GM23248 (cell line): ENCODE data around the gene CORO7. TPM values are rescaled to one million over a fixed set of nuclear protein-coding genes. Genes with fewer than 3 reads are reported as not detected.
A peak's percentile ranks its signal among the peaks of the same experiment; 100 is the strongest.

Source experiments
- DNase-seq: peaks from one replicate; pipeline ENCODE4 v3.0.0-alpha.2; 2015
- H2AFZ ChIP-seq: fragments of 200-600 bp; sonication (generic); 2 replicates; pipeline ENCODE4 v1.6.1; 2016; ENCODE audit warnings: antibody characterized with exemption
- H3F3A ChIP-seq: fragments of 200-600 bp; sonication (generic); 2 replicates; pipeline ENCODE4 v1.6.1; 2016; ENCODE audit warnings: mild to moderate bottlenecking, antibody characterized with exemption, mixed run types; ENCODE audit not compliant: insufficient read depth
- H3K27ac ChIP-seq: fragments of 200-600 bp; sonication (generic); 2 replicates; pipeline ENCODE4 v1.5.1; 2016; ENCODE audit warnings: mild to moderate bottlenecking
- H3K27me3 ChIP-seq: fragments of 200-600 bp; sonication (generic); replicated peaks from 2 replicates; pipeline ENCODE4 v1.6.1; 2016; ENCODE audit warnings: mild to moderate bottlenecking; ENCODE audit not compliant: insufficient read depth
- H3K36me3 ChIP-seq: fragments of 200-600 bp; sonication (generic); 2 replicates; pipeline ENCODE4 v1.6.1; 2016; ENCODE audit warnings: low read depth, mild to moderate bottlenecking
- H3K4me1 ChIP-seq: fragments of 200-600 bp; sonication (generic); 2 replicates; pipeline ENCODE4 v1.6.1; 2016; ENCODE audit warnings: mild to moderate bottlenecking; ENCODE audit not compliant: insufficient read depth
- H3K4me2 ChIP-seq: fragments of 200-600 bp; sonication (generic); one replicate; pipeline ENCODE4 v1.6.1; 2016; ENCODE audit warnings: mild to moderate bottlenecking; ENCODE audit not compliant: unreplicated experiment
- H3K4me3 ChIP-seq: fragments of 200-600 bp; sonication (generic); 2 replicates; pipeline ENCODE4 v1.5.1; 2016; ENCODE audit warnings: mild to moderate bottlenecking
- H3K79me2 ChIP-seq: fragments of 200-600 bp; sonication (generic); 2 replicates; pipeline ENCODE4 v1.6.1; 2016; ENCODE audit warnings: mild to moderate bottlenecking; ENCODE audit not compliant: insufficient read depth
- H3K9ac ChIP-seq: fragments of 200-600 bp; sonication (generic); 2 replicates; pipeline ENCODE4 v1.6.1; 2016; ENCODE audit warnings: mild to moderate bottlenecking
- H3K9me2 ChIP-seq: fragments of 200-600 bp; sonication (generic); 2 replicates; pipeline ENCODE4 v1.6.1; 2016; ENCODE audit warnings: mixed run types, mild to moderate bottlenecking, moderate library complexity; ENCODE audit not compliant: insufficient read depth
- H3K9me3 ChIP-seq: fragments of 200-600 bp; sonication (generic); one replicate; pipeline ENCODE4 v1.6.1; 2017; ENCODE audit warnings: low read depth
- H4K20me1 ChIP-seq: fragments of 200-600 bp; sonication (generic); 2 replicates; pipeline ENCODE4 v1.6.0; 2016; ENCODE audit not compliant: insufficient read depth
- EZH2 ChIP-seq: fragments of 200-600 bp; sonication (generic); IDR thresholded peaks from 2 replicates; pipeline ENCODE4 v1.6.1; 2018; ENCODE audit warnings: antibody characterized with exemption, mild to moderate bottlenecking; ENCODE audit not compliant: insufficient read depth, poor library complexity, severe bottlenecking
- EZH2phosphoT487 ChIP-seq: fragments of 200-600 bp; sonication (generic); IDR thresholded peaks from 2 replicates; pipeline ENCODE4 v1.6.1; 2018; ENCODE audit warnings: antibody characterized with exemption, moderate library complexity, mild to moderate bottlenecking, low read depth; ENCODE audit not compliant: insufficient read depth
- WGBS, 2 experiments: methylation state at CpG; one replicate each; pipeline ENCODE4 v1.1.6; 2015 to 2017; ENCODE audit warnings: low lambda C conversion rate in 2 of 2, low coverage in 1 of 2; ENCODE audit errors: missing lambda C conversion rate in 2 of 2; 5-methylcytosine and 5-hydroxymethylcytosine counted together
- in situ Hi-C: fragments of 300-500 bp; cut with MboI; formaldehyde crosslinking; loops from 2 replicates; pipeline ENCODE4 v1.15.0; 2020
- polyA plus RNA-seq: library from polyadenylated mRNA; unstranded; fragments of >200 nt; fragmentation: Nextera tagmentation; extraction: Ambion mirVana; gene quantifications from 2 replicates; pipeline ENCODE4 v1.2.1, GENCODE V29; 2016
- total RNA-seq: library from RNA; depleted of rRNA; stranded (reverse); fragments of >200 nt; shearing (Covaris generic); gene quantifications from 2 replicates; pipeline ENCODE4 v1.2.3, GENCODE V29; 2014

The CORO7 gene
- total and polyA plus RNA-seq, 2 experiments from 2014 or later: 7.3 to 13.2 TPM

DNA sequence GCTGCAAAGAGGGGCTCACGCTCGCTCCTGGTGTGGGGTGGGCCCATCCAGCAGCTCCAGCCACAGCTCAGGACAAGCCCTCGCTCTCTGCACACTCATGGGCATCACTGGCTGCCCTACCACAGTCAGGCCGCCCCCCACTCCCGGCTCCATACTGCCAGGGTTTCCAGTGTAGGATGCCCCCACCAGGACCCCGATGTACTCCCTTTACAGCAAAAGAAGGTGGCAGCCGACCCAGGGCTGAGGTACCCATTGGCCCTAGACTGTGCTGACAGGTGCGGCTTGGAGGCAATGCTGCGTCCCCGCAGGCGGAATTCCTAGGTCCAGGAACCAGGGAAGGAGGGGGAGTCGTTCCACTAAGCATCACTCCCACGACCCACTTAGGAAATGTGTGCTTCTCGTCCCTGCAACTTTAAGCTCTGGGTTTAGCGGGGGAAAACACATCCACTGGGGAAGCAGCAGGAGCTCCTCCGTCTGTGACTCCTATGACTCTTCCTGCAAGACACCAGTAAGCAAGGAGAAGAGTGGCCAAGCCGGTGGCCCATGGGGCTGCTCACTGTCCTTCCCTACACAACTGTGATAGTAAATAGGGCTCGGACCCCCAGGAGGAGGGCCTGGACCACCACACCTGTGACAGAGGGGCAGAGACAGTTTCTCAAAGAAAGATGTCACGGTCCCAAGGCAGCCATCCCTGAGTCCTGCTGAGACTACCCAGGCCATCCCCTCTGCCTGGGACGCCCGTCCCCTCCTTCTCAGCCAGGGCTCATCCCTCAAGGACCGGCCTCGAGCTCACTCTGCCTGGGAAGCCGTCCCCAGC, 13.1 kb downstream of the CORO7 start:
- in situ Hi-C loops: loop anchor here (10.0 kb wide), 1 partner anchor 49 kb away; the partner anchor contains the start of gene PAM16
- WGBS, 2 experiments: 72 to 77% methylated on average over 22 to 24 of the region's 24 CpGs
- H3F3A ChIP-seq: no peaks in the 10 kb centered on the region
- DNase-seq: no peak
- no peaks in the 10 kb centered on the region for H3K27me3 ChIP-seq
- H3K9ac ChIP-seq: no peak overlapping the region
- H3K4me3 ChIP-seq: no peak overlapping the region
- peaks cover 3% of the 10 kb centered on the region; the same call in 1 of the 2 replicates for H3K36me3 ChIP-seq
- H3K27ac ChIP-seq: no peak overlapping the region
- H3K4me2 ChIP-seq: no peak overlapping the region
- no peak for TF ChIP-seq EZH2
- no peak for TF ChIP-seq EZH2phosphoT487
- H3K9me2 ChIP-seq: no peaks in the 10 kb centered on the region
- no peaks in the 10 kb centered on the region for H3K4me1 ChIP-seq
- no peak overlapping the region for H2AFZ ChIP-seq
- H3K79me2 ChIP-seq: no peaks in the 10 kb centered on the region
- no peaks in the 10 kb centered on the region for H3K9me3 ChIP-seq
- H4K20me1 ChIP-seq: no peaks in the 10 kb centered on the region

DNA sequence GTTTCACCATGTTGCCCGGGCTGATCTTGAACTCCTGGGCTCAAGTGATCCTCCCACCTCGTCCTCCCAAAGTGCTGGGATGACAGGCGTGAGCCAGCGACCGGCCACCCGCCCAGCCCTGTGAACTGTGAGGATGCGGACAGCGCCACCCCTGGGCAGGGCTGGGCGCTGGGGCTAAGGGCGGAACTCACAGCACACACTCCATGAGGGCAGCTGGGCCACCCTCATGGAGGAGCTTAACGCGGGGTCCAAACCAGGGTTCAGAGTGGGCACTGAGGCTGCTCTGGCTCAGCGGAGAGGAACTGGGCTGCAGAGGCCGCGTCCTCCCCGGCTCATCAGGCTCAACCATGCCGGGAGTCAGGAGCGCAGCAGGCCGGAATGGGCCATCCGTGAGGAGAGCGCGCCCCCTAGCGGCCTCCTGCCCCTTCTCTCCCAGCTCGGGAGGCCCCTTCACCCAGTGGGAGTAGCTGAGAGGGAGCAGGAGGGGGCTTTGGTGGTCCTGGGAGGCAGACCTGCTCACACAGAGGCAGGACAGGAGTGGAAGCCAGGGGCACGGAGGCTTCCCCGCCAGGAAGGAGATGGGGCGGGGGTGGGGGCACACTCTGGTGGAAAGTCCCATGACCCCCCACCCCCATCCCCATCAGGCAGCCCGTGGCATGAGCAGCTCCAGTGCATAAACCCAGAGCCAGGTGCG, 13.8 kb downstream of the CORO7 start:
- no peaks in the 10 kb centered on the region for H3K9me2 ChIP-seq
- H3K27me3 ChIP-seq: no peaks in the 10 kb centered on the region
- DNase-seq: peak; percentile 87
- H3K4me3 ChIP-seq: no peak overlapping the region
- H3K36me3 ChIP-seq: peaks cover 3% of the 10 kb centered on the region; the same call in 1 of the 2 replicates
- H3K9me3 ChIP-seq: no peaks in the 10 kb centered on the region
- no peak overlapping the region for H3K4me2 ChIP-seq
- no peaks in the 10 kb centered on the region for H4K20me1 ChIP-seq
- H3K79me2 ChIP-seq: no peaks in the 10 kb centered on the region
- in situ Hi-C loops: loop anchor here (10.0 kb wide), 1 partner anchor 48 kb away; the partner anchor contains the start of gene PAM16
- no peak overlapping the region for H3K27ac ChIP-seq
- no peaks in the 10 kb centered on the region for H3K4me1 ChIP-seq
- TF ChIP-seq EZH2: no peak
- no peak for TF ChIP-seq EZH2phosphoT487
- peak overlapping the region; percentile 27; the same call in 1 of the 2 replicates for H3K9ac ChIP-seq
- H3F3A ChIP-seq: no peaks in the 10 kb centered on the region
- H2AFZ ChIP-seq: peak overlapping the region; percentile 40; the same call in 1 of the 2 replicates
- 15% methylated on average over 27 to 28 of the region's 29 CpGs for WGBS, 2 experiments

GRCh38 chr16:4401510-4401909, 14.9 kb downstream of the CORO7 start:
- Histone ChIP-seq H3F3A (no peaks in the 10 kb centered on the region), H3K9me3 (no peaks in the 10 kb centered on the region), H3K9ac (no peak overlapping the region), H4K20me1 (no peaks in the 10 kb centered on the region), H3K4me2 (no peak overlapping the region), H3K27ac (no peak overlapping the region), H3K36me3 (peaks cover 3% of the 10 kb centered on the region; the same call in 1 of the 2 replicates), H3K27me3 (no peaks in the 10 kb centered on the region), H3K4me3 (no peak overlapping the region), H3K79me2 (no peaks in the 10 kb centered on the region), H3K4me1 (no peaks in the 10 kb centered on the region), H3K9me2 (no peaks in the 10 kb centered on the region), H2AFZ (no peak overlapping the region)
- in situ Hi-C loops: loop anchor here (10.0 kb wide), 1 partner anchor 47 kb away; the partner anchor contains the start of gene PAM16
- 97% methylated on average over 12 of the region's 12 CpGs for WGBS, 2 experiments
- no peak for DNase-seq
- TF ChIP-seq EZH2phosphoT487 (no peak), EZH2 (no peak)

DNA sequence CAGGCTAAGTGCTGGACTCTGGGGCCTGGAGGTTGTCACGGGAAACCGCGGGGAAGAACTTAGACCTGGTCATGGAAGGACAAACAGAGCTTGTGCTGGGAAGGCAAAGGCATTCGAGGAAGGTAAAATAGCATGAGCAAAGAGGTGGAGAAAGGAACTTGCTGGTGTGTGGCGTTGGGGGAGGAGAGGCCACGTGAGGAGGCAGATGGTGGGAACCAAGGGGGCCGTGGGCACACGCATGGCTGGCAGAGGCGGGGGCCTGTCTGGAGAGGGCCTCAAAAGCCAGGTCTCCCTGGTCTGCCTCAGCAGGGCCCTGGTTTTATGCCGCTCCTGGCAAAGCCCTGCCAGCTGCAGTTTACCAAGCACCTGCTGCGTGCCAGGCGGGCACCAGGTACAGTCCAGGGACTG, 15.3 kb downstream of the CORO7 start:
- H3K36me3 ChIP-seq: peaks cover 6% of the 10 kb centered on the region; the same call in 1 of the 2 replicates
- H3K27me3 ChIP-seq: no peaks in the 10 kb centered on the region
- H4K20me1 ChIP-seq: no peaks in the 10 kb centered on the region
- no peak overlapping the region for H3K4me3 ChIP-seq
- no peaks in the 10 kb centered on the region for H3F3A ChIP-seq
- H3K9me3 ChIP-seq: no peaks in the 10 kb centered on the region
- H3K9ac ChIP-seq: no peak overlapping the region
- no peak overlapping the region for H3K4me2 ChIP-seq
- no peaks in the 10 kb centered on the region for H3K9me2 ChIP-seq
- H3K79me2 ChIP-seq: no peaks in the 10 kb centered on the region
- H3K27ac ChIP-seq: no peak overlapping the region
- 98% methylated on average over 12 of the region's 12 CpGs for WGBS, 2 experiments
- in situ Hi-C loops: loop anchor here (10.0 kb wide), 1 partner anchor 46 kb away; the partner anchor contains the start of gene PAM16
- no peaks in the 10 kb centered on the region for H3K4me1 ChIP-seq
- TF ChIP-seq EZH2 (no peak), EZH2phosphoT487 (no peak)
- DNase-seq: no peak
- no peak overlapping the region for H2AFZ ChIP-seq
